ENCODE results near the gene TP53BP1.
A peak's percentile ranks its signal among the peaks of the same experiment; 100 is the strongest.

The TP53BP1 gene

DNA sequence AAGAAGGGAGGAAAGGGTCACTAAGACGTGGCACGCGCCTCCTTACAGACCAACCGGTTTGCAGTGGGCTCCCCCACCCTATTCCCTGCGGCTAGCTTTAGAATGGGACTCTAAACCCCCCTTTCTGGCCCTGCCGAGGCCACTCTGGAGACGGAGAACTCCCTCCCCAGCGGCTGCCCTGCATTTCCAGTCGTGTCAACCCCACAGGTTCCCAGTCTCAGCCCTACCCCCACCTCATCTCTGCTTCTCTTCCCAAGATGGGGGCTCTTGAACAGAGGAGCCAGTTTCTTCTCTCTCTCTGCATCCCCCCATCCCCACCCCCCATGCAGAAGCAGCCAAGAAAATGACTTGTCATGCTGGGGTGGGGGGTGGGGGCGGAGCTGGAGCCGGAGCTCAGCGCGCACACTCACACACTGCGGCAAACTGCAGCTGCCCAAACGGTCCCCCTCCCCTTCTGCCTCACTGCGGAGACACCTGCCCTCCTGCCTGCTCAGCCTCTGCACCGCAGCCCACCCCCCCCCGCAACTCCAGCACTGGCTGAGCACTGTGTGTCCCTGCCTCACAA, 25.3 kb upstream of the TP53BP1 start:
- H2BK15ac ChIP-seq (ENCODE audit: low read length): no peak overlapping the region
- H2BK5ac ChIP-seq (ENCODE audit: low read length): peak overlapping the region; percentile 8
- H2BK120ac ChIP-seq (ENCODE audit: low read depth, low read length): peak overlapping the region; percentile 14
- H3K4ac ChIP-seq (ENCODE audit: low read length): no peak overlapping the region
- H3K14ac ChIP-seq (ENCODE audit: low read length): no peak overlapping the region
- peak overlapping the region; percentile 91 for H3K4me2 ChIP-seq (ENCODE audit: insufficient read depth, low read length, poor library complexity, severe bottlenecking)
- H3K4me1 ChIP-seq (ENCODE audit: control insufficient read depth in 2 of 2, insufficient read depth in 1 of 2, low read depth in 1 of 2, low read length in 2 of 2): peaks cover 36 to 37% of the 10 kb centered on the region in 2 donors
- H2BK12ac ChIP-seq (ENCODE audit: low read length): peak overlapping the region; percentile 63
- no peak overlapping the region for H3K23ac ChIP-seq (ENCODE audit: low read depth, low read length, poor library complexity)
- peak overlapping the region; percentile 52 to 81 for H3K4me3 ChIP-seq (ENCODE audit: low read length in 2 of 2)
- DNase-seq (ENCODE audit: low spot score): no peak
- no peak overlapping the region for H4K8ac ChIP-seq (ENCODE audit: low read depth, low read length)
- no CpG with 5 or more reads among the region's 18 CpGs for WGBS, 2 donors (ENCODE audit: extremely low coverage in 2 of 2, insufficient read length in 2 of 2, insufficient replicate concordance in 1 of 2)
- peak overlapping the region; percentile 55 for H3K27ac ChIP-seq (replicated peaks; ENCODE audit: low read length)
- H3K9me3 ChIP-seq (replicated peaks in 1 of 2; ENCODE audit: control insufficient read depth in 2 of 2, insufficient read depth in 1 of 2, low read depth in 1 of 2, low read length in 2 of 2): peaks cover 0 to 5% of the 10 kb centered on the region in 2 donors
- peak overlapping the region; percentile 76 for H2AFZ ChIP-seq (ENCODE audit: low read length)
- no peak overlapping the region for H4K91ac ChIP-seq (ENCODE audit: low read depth, low read length, poor library complexity)
- H3K27me3 ChIP-seq (ENCODE audit: control insufficient read depth in 3 of 3, insufficient read depth in 3 of 3, low read depth in 1 of 3, low read length in 3 of 3): no peaks in the 10 kb centered on the region
- peak overlapping the region; percentile 44 for H3K18ac ChIP-seq (ENCODE audit: low read length)
- H3K79me1 ChIP-seq (ENCODE audit: low read depth, low read length): no peaks in the 10 kb centered on the region
- H2AK5ac ChIP-seq (ENCODE audit: low read depth, low read length): peak overlapping the region; percentile 61
- H3K36me3 ChIP-seq (replicated peaks in 1 of 2; ENCODE audit: control insufficient read depth in 2 of 2, insufficient read depth in 2 of 2, low read length in 2 of 2): peaks cover 24 to 31% of the 10 kb centered on the region in 2 donors
- H3K9ac ChIP-seq (ENCODE audit: low read depth, low read length, poor library complexity): peak overlapping the region; percentile 79

DNA sequence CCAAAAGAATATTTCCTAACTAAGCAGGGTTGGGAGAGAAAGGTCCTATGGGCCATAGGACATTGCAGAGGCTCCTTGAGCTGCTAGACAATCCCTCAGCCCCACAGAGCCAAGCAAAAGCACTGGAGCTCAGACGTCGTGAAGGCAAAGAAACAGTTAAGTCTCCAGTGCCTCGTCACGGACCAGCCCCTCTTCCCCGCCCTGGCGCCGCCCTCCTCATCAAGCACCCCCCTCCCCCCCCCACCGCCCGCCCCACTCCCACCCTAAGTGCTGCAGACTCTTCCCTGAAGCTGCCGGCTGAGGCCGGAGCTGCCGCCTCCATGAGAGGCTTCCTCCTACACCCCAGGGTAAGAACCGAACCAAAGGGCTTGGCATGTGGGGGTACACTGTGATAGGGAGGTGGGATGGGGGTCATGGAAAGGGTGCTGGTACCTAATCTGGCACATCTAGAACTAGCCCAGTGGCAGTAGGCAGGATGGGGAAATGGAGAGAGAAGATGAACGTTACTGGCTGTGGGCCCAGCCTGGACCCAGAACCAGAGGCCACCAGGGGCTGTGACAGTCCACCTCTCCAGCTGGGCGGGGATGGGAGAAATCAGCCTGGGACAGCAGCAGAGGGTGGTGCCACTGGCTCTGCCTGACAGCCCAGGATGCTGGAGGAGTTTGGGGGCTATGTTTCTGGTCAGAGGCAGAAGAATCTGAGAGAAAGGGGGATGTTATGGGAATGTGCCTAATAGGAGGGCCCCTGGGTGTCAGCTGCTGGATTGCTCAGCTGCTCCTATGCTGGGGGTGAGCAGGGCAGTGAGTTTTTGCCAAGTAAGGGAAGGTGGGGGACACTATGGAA, 24.6 kb upstream of the TP53BP1 start, which contains the start of gene MAP1A:
Gene MAP1A, plus strand, starts transcription at position 255 of the 843 bp plus-strand sequence. CDS start 3,866 bp downstream, outside the sequence.
- H3K14ac ChIP-seq (ENCODE audit: low read length): no peak within 1 kb of the TSS
- peak within 1 kb of the TSS; percentile 91 for H3K4me2 ChIP-seq (ENCODE audit: insufficient read depth, low read length, poor library complexity, severe bottlenecking)
- H3K18ac ChIP-seq (ENCODE audit: low read length): peak within 1 kb of the TSS; percentile 89
- no peak within 1 kb of the TSS for H4K91ac ChIP-seq (ENCODE audit: low read depth, low read length, poor library complexity)
- H3K36me3 ChIP-seq (replicated peaks in 1 of 2; ENCODE audit: control insufficient read depth in 2 of 2, insufficient read depth in 2 of 2, low read length in 2 of 2): peaks cover 18 to 24% of the 10 kb centered on the region in 2 donors
- no peak within 1 kb of the TSS for H4K8ac ChIP-seq (ENCODE audit: low read depth, low read length)
- peak within 1 kb of the TSS; percentile 52 to 81 for H3K4me3 ChIP-seq (ENCODE audit: low read length in 2 of 2)
- peak within 1 kb of the TSS; percentile 84 for H2BK5ac ChIP-seq (ENCODE audit: low read length)
- no peaks in the 10 kb centered on the region for H3K79me1 ChIP-seq (ENCODE audit: low read depth, low read length)
- no CpG with 5 or more reads among the region's 15 CpGs for WGBS, 2 donors (ENCODE audit: extremely low coverage in 2 of 2, insufficient read length in 2 of 2, insufficient replicate concordance in 1 of 2)
- H2AK5ac ChIP-seq (ENCODE audit: low read depth, low read length): peak within 1 kb of the TSS; percentile 61
- H3K27me3 ChIP-seq (ENCODE audit: control insufficient read depth in 3 of 3, insufficient read depth in 3 of 3, low read depth in 1 of 3, low read length in 3 of 3): no peaks in the 10 kb centered on the region
- no peak within 1 kb of the TSS for H3K23ac ChIP-seq (ENCODE audit: low read depth, low read length, poor library complexity)
- H3K9me3 ChIP-seq (replicated peaks in 1 of 2; ENCODE audit: control insufficient read depth in 2 of 2, insufficient read depth in 1 of 2, low read depth in 1 of 2, low read length in 2 of 2): peaks cover 0 to 3% of the 10 kb centered on the region in 2 donors
- H2AFZ ChIP-seq (ENCODE audit: low read length): peak within 1 kb of the TSS; percentile 89
- peak within 1 kb of the TSS; percentile 63 for H2BK12ac ChIP-seq (ENCODE audit: low read length)
- no peak within 1 kb of the TSS for H3K4ac ChIP-seq (ENCODE audit: low read length)
- peak within 1 kb of the TSS; percentile 79 for H3K9ac ChIP-seq (ENCODE audit: low read depth, low read length, poor library complexity)
- DNase-seq (ENCODE audit: low spot score): no peak
- no peak within 1 kb of the TSS for H2BK15ac ChIP-seq (ENCODE audit: low read length)
- H2BK120ac ChIP-seq (ENCODE audit: low read depth, low read length): peak within 1 kb of the TSS; percentile 14
- H3K4me1 ChIP-seq (ENCODE audit: control insufficient read depth in 2 of 2, insufficient read depth in 1 of 2, low read depth in 1 of 2, low read length in 2 of 2): peaks cover 36 to 37% of the 10 kb centered on the region in 2 donors
- peak within 1 kb of the TSS; percentile 55 for H3K27ac ChIP-seq (replicated peaks; ENCODE audit: low read length)

DNA sequence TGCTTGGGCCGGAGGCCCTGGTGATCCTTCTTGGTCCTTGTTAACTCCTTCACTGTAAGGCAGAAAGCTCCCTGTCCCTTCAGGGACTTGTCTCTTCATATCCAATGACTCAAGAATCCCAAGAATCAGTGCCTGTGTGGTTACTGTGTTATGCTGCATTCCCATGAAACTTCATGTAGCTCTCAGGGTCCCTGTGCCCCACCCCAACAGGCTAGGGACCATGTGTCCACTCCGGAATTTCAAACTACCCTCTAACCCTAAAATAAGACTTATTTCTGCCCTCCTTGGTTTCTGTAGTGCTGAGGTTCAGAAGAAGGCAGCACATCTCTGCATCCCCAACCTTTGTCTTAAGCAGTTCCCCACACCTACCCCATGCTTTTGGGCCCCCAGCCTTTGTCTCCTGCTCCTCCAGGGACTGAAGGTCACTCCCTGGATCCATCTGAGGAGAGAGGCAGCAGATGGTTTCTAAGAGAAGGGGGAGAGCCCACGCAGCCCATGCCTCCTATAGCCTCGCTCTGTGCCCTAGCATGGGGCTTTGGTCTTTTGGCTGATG, 23.9 kb upstream of the TP53BP1 start:
- no peak overlapping the region for H4K8ac ChIP-seq (ENCODE audit: low read depth, low read length)
- H3K4me3 ChIP-seq (ENCODE audit: low read length in 2 of 2): peak overlapping the region in 1 of 2 donors; percentile 52
- no peak overlapping the region for H4K91ac ChIP-seq (ENCODE audit: low read depth, low read length, poor library complexity)
- peak overlapping the region; percentile 5 for H3K27ac ChIP-seq (replicated peaks; ENCODE audit: low read length)
- H3K4me1 ChIP-seq (ENCODE audit: control insufficient read depth in 2 of 2, insufficient read depth in 1 of 2, low read depth in 1 of 2, low read length in 2 of 2): peaks cover 37% of the 10 kb centered on the region in 2 donors
- H2BK15ac ChIP-seq (ENCODE audit: low read length): no peak overlapping the region
- no peak overlapping the region for H2AK5ac ChIP-seq (ENCODE audit: low read depth, low read length)
- H3K79me1 ChIP-seq (ENCODE audit: low read depth, low read length): no peaks in the 10 kb centered on the region
- H2BK12ac ChIP-seq (ENCODE audit: low read length): no peak overlapping the region
- H3K14ac ChIP-seq (ENCODE audit: low read length): no peak overlapping the region
- H3K23ac ChIP-seq (ENCODE audit: low read depth, low read length, poor library complexity): no peak overlapping the region
- H2AFZ ChIP-seq (ENCODE audit: low read length): peak overlapping the region; percentile 89
- H3K9me3 ChIP-seq (replicated peaks in 1 of 2; ENCODE audit: control insufficient read depth in 2 of 2, insufficient read depth in 1 of 2, low read depth in 1 of 2, low read length in 2 of 2): peaks cover 0 to 1% of the 10 kb centered on the region in 2 donors
- peak overlapping the region; percentile 14 for H3K4me2 ChIP-seq (ENCODE audit: insufficient read depth, low read length, poor library complexity, severe bottlenecking)
- no peak for DNase-seq (ENCODE audit: low spot score)
- WGBS, 2 donors (ENCODE audit: extremely low coverage in 2 of 2, insufficient read length in 2 of 2, insufficient replicate concordance in 1 of 2): no CpG with 5 or more reads among the region's 4 CpGs
- H2BK5ac ChIP-seq (ENCODE audit: low read length): peak overlapping the region; percentile 84
- no peak overlapping the region for H2BK120ac ChIP-seq (ENCODE audit: low read depth, low read length)
- peaks cover 12 to 17% of the 10 kb centered on the region in 2 donors for H3K36me3 ChIP-seq (replicated peaks in 1 of 2; ENCODE audit: control insufficient read depth in 2 of 2, insufficient read depth in 2 of 2, low read length in 2 of 2)
- H3K27me3 ChIP-seq (ENCODE audit: control insufficient read depth in 3 of 3, insufficient read depth in 3 of 3, low read depth in 1 of 3, low read length in 3 of 3): no peaks in the 10 kb centered on the region
- no peak overlapping the region for H3K9ac ChIP-seq (ENCODE audit: low read depth, low read length, poor library complexity)
- H3K18ac ChIP-seq (ENCODE audit: low read length): peak overlapping the region; percentile 89
- H3K4ac ChIP-seq (ENCODE audit: low read length): no peak overlapping the region

DNA sequence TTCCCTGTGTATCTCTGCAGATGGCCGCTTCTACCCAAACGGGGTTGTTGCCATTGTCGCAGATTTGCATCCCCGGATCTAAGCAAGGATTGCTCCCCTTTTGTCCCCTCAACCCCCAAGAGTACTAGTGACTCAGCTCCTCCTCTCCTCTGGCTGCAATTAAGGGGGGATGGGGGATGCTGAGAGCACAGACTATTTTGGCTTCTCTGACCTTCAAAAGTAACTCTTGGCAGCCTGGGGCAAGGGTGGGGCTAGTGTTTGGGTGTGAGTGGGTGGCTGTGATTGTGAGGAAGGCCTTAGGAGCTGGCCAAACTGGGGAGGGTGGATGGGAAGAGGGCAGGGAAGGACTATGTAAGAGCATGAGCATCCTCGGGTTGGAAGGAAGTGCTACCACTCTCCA, 23.2 kb upstream of the TP53BP1 start:
- H2AK5ac ChIP-seq (ENCODE audit: low read depth, low read length): no peak overlapping the region
- WGBS, 2 donors (ENCODE audit: extremely low coverage in 2 of 2, insufficient read length in 2 of 2, insufficient replicate concordance in 1 of 2): no CpG with 5 or more reads among the region's 5 CpGs
- no peak overlapping the region for H3K9ac ChIP-seq (ENCODE audit: low read depth, low read length, poor library complexity)
- H2BK120ac ChIP-seq (ENCODE audit: low read depth, low read length): no peak overlapping the region
- no peak overlapping the region for H3K27ac ChIP-seq (replicated peaks; ENCODE audit: low read length)
- H2BK15ac ChIP-seq (ENCODE audit: low read length): no peak overlapping the region
- no peak overlapping the region for H3K4me2 ChIP-seq (ENCODE audit: insufficient read depth, low read length, poor library complexity, severe bottlenecking)
- H2BK12ac ChIP-seq (ENCODE audit: low read length): no peak overlapping the region
- DNase-seq (ENCODE audit: low spot score): no peak
- no peak overlapping the region for H4K91ac ChIP-seq (ENCODE audit: low read depth, low read length, poor library complexity)
- no peaks in the 10 kb centered on the region for H3K9me3 ChIP-seq (replicated peaks in 1 of 2; ENCODE audit: control insufficient read depth in 2 of 2, insufficient read depth in 1 of 2, low read depth in 1 of 2, low read length in 2 of 2)
- H3K18ac ChIP-seq (ENCODE audit: low read length): peak overlapping the region; percentile 79
- peaks cover 43 to 44% of the 10 kb centered on the region in 2 donors for H3K4me1 ChIP-seq (ENCODE audit: control insufficient read depth in 2 of 2, insufficient read depth in 1 of 2, low read depth in 1 of 2, low read length in 2 of 2)
- H3K36me3 ChIP-seq (replicated peaks in 1 of 2; ENCODE audit: control insufficient read depth in 2 of 2, insufficient read depth in 2 of 2, low read length in 2 of 2): peaks cover 6 to 10% of the 10 kb centered on the region in 2 donors
- peaks cover 2% of the 10 kb centered on the region for H3K79me1 ChIP-seq (ENCODE audit: low read depth, low read length)
- no peaks in the 10 kb centered on the region for H3K27me3 ChIP-seq (ENCODE audit: control insufficient read depth in 3 of 3, insufficient read depth in 3 of 3, low read depth in 1 of 3, low read length in 3 of 3)
- no peak overlapping the region for H3K14ac ChIP-seq (ENCODE audit: low read length)
- H3K4me3 ChIP-seq (ENCODE audit: low read length in 2 of 2): peak overlapping the region in 1 of 2 donors; percentile 52
- H3K23ac ChIP-seq (ENCODE audit: low read depth, low read length, poor library complexity): no peak overlapping the region
- H3K4ac ChIP-seq (ENCODE audit: low read length): no peak overlapping the region
- no peak overlapping the region for H4K8ac ChIP-seq (ENCODE audit: low read depth, low read length)
- no peak overlapping the region for H2BK5ac ChIP-seq (ENCODE audit: low read length)
- H2AFZ ChIP-seq (ENCODE audit: low read length): peak overlapping the region; percentile 72
